HG03354 (cell line): ENCODE measurements around the gene SEMA4F.

Experiments
- ATAC-seq: cut with Tn5 transposase; IDR thresholded peaks from one replicate; pipeline ENCODE4 v1.9.1; 2021; ENCODE audit warnings: mild to moderate bottlenecking; ENCODE audit not compliant: unreplicated experiment, poor library complexity, severe bottlenecking

Gene SEMA4F

DNA sequence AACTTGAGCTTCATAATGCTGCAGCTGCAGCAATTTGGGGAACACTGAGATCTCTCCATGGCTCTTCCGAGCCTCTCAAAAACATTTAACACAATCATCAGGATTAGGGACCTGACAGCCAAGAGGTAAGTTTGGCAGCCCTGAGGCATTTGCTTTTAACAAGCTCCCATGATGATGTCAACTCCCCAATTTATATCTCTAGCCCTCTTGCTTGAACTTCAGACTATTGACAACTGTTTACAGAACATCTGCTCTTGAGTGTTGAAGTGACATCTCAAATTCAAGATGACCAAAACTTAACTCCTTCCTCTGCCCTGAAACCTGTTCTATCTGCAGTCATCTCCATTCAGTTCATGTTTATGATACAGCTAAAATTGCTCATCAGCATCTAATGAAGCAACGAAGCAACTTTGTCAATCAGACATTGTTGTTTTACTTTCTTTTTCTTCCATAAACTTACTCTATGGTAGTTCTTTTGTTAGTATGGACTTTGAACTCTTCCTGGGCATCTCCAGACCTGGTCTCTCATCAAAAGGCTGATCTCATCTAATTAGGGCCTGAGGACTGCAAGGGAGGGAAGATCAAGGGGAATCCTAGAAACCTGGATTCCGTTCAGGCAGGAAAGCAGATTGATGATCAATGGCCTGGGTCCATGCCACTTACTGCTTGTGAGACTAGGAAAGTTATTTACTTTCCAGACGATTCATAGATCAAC is 48.1 kb downstream of the SEMA4F start:
- ATAC-seq = no peak

DNA sequence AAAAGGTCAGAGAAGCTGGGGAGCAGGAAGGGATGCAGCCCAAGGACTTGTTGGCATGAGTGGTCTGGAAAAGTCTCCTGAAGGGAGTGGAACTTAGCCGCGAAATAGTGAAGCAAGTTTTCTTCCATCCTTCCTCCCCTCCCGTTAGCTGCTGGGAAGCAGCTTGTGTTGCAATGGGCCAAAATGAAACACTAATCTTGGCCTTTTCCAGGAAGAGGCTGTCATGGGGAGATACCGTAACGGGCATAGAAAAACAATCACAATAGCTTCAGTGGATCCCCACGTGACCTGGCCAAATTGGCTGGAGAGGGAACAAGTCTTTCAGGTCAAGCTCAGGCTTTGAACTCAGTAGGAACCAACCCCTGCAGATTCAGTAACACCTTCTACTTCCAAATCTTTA is 49.3 kb downstream of the SEMA4F start:
- no peak for ATAC-seq

DNA sequence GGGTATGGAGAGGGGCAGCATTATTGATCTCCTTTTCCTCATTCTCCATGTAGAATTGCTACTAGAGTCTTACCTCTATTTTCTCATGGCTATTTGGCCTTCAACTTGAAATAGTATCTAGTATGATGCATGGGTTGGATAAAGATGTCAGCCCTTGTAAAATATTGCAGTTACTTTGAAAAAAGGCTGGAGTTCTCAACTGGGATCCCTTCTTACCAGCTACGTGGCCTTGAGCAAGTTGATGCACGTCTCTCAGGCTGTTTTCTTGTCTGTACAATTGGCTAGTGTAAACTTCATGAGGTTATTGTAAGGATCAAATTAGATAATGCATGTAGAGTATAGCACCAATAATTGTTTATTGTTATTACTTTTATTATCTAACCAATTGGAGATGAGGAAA is 50.2 kb downstream of the SEMA4F start:
- ATAC-seq = no peak

DNA sequence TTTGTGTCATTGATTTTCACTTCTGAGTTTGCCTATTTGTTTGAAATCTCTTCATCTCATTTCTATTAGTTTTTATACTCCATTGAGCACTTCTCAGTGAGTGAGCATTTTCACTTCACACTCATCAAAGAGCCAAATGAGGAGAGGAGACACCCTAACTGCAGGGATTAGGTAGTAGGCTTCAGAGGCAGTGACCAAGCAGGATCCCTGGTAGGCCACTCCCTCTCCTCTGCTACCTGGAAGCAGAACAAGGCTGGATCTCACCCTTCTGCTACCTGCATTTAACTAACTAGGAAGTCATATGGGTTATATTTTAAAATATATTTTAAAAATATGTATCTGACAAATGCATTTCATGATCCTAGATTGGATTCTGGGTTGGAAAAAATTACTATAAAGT is 52.7 kb downstream of the SEMA4F start:
- ATAC-seq = no peak

DNA sequence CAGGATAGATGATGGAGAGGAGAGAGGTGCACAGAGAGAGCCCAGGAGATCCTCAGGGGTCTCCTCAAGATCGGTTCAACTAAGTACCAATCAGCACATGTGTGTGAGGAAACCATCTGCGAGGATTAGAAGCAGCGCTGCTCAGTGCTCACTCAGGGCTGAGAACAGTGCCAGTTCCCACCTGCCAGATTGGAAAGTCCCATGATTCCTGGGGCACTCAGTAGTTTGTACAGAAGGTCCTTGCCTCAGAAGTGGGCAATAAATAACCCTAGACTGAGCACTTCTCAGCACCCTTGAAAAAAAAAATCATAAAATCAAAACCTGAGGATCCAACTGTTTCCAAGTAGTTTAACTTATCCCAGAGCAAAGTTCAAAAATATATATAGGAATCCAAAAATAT is 53.8 kb downstream of the SEMA4F start:
- ATAC-seq = no peak

DNA sequence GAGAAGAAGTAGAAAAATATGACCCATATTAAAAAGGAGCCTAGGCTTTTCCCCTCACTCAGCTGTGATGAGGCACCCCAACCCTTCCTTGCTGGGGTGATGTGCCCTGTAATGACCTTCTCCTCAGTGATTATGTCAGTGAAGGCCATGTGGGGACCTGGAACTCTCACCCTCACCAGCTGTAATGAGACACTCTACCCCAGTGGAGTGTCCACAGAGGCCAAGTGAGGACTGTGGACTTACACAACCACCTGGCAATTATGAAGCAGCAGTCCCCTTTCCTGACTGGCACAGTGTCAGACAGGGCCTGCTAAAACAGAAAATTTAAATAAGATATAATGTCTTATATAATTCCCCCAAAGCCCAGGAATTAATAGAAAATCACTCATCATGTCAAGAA is 54.2 kb downstream of the SEMA4F start:
- no peak for ATAC-seq

DNA sequence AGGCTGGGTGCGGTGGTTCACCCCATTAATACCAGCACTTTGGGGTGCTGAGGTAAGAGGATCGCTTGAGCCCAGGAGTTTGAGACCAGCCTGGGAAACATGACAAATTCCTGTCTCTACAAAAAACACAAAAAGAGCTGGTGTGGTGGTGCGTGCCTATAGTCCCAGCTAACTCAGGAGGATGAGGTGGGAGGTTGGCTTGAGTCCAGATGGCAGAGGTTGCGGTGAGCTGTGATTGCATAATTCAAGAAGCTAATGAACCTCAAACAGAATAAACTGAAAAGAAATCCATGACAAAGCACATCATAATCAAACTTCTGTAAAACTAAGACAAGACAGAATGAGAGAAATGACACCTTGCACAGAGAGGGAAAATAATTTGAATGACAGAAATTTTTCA is 54.8 kb downstream of the SEMA4F start:
- no peak for ATAC-seq

DNA sequence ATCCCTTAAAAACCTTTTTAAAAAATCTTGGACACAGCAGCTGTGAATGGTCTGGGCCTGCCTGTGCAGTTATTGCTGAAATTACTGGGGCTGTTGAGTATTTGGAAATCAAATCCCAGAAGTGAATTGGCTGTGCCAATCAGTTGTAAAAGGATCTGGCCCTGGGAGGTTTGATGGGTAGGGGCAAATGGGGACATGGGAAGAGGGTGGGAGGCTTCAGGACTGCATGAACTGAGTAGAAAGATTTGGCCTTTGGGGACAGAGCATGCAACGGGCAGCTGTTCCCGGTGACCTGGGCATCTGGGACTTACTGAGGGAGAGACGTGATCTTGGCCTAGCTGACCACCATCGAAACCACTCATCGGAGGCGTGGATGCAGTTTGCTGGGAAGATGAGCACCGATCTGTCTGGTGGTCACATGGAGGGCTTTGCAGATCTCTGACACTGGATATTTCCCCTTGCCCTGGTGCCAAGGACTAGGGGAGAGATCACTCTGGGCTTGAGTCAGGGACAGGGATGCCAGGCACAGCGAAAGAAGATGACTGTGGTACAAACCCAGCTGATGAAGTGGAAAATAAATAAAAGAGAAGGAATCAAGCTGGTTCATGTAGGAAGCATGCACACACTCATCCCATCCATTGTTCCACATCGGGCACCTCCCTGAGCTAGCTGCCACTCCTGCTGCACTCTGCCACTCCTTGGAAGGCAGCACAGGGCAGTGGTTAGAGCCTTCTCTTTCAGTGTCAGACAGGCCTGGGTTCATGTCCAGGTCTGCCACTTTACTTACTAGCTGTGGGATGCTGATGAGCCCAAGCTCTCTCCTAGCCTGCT is 58.4 kb downstream of the SEMA4F start:
- no peak for ATAC-seq

DNA sequence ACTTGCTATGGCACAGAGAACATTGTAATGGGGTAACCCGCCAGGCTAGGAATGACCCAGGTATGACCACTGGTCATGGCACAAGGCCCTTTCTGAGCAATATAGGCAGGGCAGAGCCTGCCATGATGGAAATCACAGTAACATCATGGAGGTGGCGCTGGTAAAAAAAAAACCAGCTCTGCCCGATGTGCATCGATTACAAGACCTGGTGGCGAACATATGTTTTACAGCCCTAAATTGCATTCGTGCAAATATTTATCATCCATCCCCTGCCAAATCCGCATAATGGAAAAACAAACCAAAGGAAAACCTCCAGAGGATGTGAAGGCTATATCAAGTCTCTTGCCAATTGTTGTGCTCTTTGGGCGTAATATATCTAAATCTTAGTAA is 60.6 kb downstream of the SEMA4F start:
- no peak for ATAC-seq

DNA sequence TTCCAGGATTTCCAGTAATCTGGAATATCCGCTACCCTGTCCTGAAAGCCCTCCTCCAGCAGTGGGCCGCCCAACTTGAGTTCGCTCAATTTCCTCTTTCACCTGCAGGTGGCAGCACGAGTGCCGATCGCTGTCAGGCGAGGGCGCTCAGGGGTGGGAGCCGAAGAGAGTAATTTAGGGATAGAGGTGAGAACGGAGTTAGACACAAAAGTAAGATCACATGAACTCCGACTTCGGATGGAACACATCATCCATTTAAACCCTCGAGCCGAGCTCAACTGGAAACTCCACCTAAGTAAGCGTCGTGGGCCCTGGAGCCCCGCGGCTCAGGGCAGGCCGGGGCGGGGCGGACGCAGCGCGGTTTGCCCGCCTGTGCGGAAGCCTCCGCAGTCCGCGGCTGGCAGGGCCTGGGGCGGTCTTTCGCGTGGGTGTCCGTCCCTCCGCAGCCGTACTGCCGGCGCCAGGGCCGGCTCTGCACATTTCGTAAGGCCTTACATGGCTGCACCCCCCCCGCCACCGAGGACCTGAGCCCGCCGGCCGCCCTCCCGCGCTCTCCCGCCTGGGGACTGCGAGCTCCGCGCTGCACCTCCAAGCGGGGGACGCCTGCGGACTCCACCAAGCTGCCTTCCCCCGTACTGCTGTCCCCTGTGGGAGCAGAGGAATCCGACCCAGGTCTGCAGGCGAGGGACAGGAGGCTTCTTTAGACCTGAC is 61.2 kb downstream of the SEMA4F start:
- peak; percentile 96 for ATAC-seq

DNA sequence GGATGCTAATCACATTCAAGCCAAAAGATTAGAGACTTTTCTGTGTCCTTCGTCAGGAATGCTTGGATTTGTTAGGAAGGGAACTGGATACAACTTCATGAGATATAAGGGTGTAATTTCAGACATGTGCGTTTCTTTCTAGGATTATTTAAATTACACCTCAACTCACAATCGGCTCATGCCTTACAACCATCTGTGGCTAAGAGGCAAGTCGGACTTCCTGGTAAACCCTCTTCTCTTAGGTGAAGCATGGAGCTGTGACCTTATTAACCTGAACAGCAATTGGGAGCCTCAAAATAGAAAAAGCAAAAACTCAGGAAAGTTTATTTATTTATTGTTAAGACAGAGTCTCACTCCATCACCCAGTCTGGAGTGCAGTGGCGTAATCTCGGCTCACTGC is 61.8 kb downstream of the SEMA4F start:
- no peak for ATAC-seq

DNA sequence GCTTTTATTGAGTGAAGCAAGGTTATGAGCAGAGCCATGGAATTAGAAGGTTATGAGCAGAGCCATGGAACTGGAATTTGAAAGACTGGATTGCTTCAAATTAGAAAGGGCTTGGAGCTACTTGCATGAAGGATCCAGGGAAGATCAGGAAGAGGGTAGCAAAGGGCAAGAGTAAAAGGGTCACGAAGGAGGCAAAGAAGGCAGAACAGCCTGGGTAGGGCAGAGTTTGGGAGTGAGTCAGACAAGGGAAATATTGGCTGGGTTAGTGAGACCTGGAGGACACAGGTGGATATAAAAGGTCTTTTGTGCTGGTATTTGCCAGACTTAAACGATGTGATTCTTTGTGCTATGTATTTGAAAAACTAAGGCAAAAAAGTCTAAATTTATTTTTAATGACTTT is 65.0 kb downstream of the SEMA4F start:
- ATAC-seq = no peak

DNA sequence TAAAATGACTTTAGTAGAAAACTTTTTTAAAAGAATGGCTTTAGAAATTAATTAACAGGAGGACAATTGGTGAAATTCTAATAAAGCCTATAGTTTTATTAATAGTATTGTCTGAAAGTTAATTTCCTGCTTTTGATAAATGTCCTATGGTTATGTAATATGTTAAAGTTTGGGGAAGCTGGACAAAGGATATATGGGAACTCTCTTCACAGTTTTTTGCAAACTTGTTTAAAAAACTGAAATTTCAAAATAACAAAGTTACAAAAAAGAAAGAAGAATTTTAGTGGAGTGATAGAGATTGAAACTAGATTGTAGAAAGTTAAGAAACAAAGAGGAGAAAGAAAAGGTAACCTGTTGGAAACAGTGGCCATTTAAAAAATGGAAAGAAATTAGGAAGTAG is 67.3 kb downstream of the SEMA4F start:
- ATAC-seq = no peak

DNA sequence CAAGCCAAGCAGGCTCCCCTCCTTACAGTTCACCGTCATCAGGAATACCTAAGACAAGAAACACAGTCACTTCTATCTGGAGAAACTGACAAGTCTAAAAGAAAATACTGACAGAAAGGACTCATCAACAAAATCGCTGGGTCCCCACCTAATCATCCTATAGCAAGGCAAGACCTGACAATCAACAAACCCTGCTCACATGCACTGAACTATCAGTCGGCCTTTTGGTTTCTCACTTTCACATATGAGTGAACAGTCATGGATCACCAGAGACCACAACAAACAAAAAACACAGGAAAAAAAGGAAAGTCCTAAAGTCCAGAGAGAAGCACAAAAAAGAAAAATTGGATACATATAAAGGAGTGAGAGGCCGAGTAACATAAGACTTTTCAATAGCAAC is 70.4 kb downstream of the SEMA4F start:
- no peak for ATAC-seq

DNA sequence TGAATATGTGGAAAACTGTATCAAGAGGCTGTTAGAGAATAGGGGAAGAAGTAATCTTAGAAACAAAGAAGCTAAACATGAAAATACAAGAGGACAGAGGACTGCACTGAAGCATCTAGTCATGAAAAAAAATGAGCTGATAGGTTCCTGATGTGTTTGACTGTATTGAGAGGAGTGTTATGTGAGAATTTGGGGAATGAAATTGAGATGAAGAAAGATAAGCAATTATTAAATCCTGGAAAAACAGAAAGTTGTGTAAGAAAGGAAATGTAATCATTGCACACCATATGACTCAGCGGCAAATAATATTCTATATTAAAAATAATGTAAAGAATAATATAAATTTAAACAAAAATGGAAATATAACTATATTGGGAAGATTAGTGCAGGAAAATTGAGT is 71.2 kb downstream of the SEMA4F start:
- ATAC-seq = no peak

DNA sequence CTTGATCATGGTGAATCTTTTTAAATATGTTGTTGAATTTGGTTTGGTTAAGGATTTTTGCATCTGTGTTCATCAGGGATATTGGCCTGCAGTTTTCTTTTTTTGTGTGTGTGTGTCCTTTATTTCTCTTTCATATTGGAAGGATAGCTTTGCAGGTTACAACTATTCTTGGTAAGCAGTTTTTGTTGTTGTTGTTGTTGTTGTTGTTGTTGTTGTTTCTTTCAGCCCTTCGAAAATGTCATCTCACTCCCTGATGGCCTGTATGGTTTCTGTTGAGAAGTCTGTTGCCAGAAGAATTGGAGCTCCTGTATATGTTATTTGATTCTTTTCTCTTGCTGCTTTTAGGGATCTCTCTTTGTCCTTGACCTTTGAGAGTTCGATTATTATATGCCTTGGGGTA is 74.8 kb downstream of the SEMA4F start:
- no peak for ATAC-seq

DNA sequence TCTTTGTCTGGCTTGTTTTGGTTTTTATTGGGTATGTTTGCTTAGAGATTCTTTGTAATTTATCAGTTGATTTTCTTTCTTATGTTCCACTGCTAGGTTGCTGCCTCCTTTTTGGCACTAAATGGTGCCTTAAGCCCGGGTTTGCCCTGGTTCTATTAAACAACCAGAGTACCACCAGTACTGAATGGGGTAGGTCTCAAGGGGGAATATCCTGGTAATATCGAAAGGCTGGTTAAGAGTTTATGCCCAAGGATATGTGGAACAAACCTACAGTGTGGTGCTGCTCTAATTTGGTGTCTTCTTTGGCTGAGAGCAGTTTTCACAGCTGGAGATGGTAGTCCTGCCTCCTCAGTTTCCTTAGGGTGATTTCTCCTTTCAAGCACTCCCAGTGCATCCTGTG is 76.5 kb downstream of the SEMA4F start:
- no peak for ATAC-seq
